AG04449 (cell line): ENCODE data around the gene SRGAP1.

Experiments used
- CTCF ChIA-PET: fragments of 350-600 bp; formaldehyde crosslinking; extraction: SDS; loops from one replicate; lab custom pipeline; 2021; ENCODE audit warnings: antibody characterized with exemption; lab: Yijun Ruan, JAX
- POLR2A ChIA-PET: fragments of 400-600, 350-600 bp; formaldehyde crosslinking; extraction: SDS; loops from one replicate; lab custom pipeline; 2020; ENCODE audit warnings: antibody characterized with exemption, inconsistent platforms; lab: Yijun Ruan, JAX
- DNase-seq: peaks from one replicate; pipeline ENCODE4 v3.0.0-alpha.2; 2010; ENCODE audit warnings: low read depth, low spot score
- H3K4me3 ChIP-seq: 2 replicates; pipeline ENCODE4 v1.5.1; 2011; ENCODE audit warnings: low read depth, mild to moderate bottlenecking, control low read depth, low read length
- TF ChIP-seq, protein P1 (sequence below): IDR thresholded peaks from one replicate; pipeline ENCODE4 v1.5.1; 2011; ENCODE audit warnings: mild to moderate bottlenecking, moderate library complexity, low read length, control low read depth, inconsistent platforms; ENCODE audit not compliant: insufficient read depth; ENCODE audit errors: missing control alignments

SRGAP1 gene

DNA sequence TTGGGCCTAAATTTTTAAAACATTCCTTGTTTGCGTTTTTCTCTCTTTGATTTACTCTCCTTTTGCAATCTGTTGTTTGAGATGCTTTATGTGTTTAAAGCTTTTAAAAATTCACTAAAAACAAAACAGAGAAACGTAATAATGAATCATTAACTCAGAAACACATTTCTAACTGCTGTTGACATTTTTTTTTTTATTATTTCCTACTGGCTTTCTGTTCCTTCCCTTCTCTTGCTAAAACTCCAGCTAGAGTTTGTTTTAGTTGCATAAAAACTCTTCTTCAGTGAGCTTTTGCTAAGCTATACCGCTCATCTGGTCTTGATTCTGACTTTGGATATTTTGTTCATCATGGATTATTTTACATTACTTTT is 29.0 kb upstream of the SRGAP1 start:
- TF ChIP-seq, protein P1, sequence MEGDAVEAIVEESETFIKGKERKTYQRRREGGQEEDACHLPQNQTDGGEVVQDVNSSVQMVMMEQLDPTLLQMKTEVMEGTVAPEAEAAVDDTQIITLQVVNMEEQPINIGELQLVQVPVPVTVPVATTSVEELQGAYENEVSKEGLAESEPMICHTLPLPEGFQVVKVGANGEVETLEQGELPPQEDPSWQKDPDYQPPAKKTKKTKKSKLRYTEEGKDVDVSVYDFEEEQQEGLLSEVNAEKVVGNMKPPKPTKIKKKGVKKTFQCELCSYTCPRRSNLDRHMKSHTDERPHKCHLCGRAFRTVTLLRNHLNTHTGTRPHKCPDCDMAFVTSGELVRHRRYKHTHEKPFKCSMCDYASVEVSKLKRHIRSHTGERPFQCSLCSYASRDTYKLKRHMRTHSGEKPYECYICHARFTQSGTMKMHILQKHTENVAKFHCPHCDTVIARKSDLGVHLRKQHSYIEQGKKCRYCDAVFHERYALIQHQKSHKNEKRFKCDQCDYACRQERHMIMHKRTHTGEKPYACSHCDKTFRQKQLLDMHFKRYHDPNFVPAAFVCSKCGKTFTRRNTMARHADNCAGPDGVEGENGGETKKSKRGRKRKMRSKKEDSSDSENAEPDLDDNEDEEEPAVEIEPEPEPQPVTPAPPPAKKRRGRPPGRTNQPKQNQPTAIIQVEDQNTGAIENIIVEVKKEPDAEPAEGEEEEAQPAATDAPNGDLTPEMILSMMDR = no peak
- CTCF ChIA-PET = interaction anchor here (1.9 kb wide), 1 partner anchor 14 kb away, joined by 7 read pairs; no protein-coding TSS in a partner anchor
- DNase-seq = no peak
- POLR2A ChIA-PET = no interaction called here
- no peak overlapping the region for H3K4me3 ChIP-seq

DNA sequence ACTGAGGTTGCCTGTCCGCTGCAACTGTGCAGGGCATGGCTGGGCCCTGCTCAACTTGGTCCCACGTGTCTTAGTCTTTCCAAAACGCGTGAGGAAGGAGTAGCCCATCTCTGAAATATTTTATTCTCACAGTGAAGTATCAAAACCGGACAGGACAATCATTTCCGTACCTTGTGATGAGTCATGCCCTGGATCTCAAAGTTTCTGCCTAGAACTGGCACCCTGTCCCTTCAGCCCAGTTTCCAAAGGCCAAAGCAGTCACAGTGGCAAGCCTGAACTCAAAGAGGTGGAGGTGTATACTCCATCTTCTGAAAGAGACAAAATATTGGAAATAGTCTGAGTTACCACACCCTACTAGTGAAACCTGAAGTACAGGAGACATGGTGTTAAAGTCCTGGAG is 28.5 kb upstream of the SRGAP1 start:
- no peak overlapping the region for H3K4me3 ChIP-seq
- CTCF ChIA-PET = interaction anchor here (1.9 kb wide), 1 partner anchor 14 kb away, joined by 7 read pairs; no protein-coding TSS in a partner anchor
- DNase-seq = no peak
- TF ChIP-seq, protein P1 = no peak
- POLR2A ChIA-PET = no interaction called here

DNA sequence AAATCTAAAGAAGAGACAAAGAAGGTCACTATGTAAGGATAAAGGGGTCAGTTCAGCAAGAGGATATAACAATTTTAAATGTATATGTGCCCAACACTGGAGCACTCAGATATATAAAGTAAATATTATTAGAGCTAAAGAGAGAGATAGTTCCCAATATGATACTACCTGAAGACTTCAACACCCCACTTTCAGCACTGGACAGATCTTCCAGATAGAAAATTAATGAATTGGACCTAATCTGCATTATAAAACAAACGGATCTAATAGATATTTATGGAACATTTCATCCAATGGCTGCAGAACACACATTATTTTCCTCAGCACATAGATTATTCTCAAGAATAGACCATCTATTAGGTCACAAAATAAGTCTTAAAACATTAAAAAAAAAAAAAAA is 24.1 kb upstream of the SRGAP1 start:
- POLR2A ChIA-PET = no interaction called here
- TF ChIP-seq, protein P1 = no peak
- no peak for DNase-seq
- H3K4me3 ChIP-seq = no peak overlapping the region
- CTCF ChIA-PET = no interaction called here

DNA sequence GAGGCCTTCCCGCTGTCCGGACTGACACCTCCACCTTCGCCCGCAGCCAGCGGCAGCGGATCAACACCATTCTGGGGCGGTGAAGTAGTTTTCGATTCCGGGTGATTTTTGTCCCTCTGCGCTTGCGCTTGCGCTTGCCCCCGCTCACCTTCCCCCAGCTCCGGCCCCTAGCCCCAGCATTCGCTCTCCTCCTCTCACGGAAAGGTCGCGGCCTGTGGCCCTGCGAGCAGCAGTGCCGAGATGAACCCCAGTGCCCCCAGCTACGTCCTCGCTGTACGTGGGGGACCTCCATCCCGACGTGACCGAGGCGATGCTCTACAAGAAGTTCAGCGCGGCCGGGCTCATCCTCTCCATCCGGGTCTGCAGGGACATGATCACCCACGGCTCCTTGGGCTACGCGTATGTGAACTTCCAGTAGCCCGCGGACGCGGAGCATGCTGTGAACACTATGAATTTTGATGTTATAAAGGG is 22.7 kb upstream of the SRGAP1 start:
- H3K4me3 ChIP-seq = peak overlapping the region; percentile 57
- no peak for DNase-seq
- ChIA-PET POLR2A (no interaction called here), CTCF (interaction anchor here (0.8 to 7.0 kb wide), 4 partner anchors 20 to 435 kb away, joined by 3 to 92 read pairs (median 8); partner anchors contain the start of gene DPY19L2)
- TF ChIP-seq, protein P1 = no peak

DNA sequence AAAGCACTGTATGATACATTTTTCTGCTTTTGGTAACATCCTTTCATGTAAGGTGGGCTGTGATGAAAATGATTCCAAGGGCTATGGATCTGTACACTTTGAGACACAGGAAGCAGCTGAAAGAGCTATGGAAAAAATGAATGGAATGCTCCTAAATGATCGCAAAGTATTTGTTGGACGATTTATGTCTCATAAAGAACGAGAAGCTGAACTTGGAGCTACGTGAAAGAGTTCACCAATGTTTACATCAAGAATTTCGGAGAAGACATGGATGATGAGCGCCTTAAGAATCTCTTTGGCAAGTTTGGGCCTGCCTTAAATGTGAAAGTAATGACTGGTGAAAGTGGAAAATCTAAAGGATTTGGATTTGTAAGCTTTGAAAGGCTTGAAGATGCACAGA is 22.1 kb upstream of the SRGAP1 start:
- no peak for DNase-seq
- ChIA-PET CTCF (interaction anchor here (0.8 to 7.0 kb wide), 9 partner anchors 11 to 435 kb away, joined by 3 to 92 read pairs (median 3); partner anchors contain the start of gene DPY19L2), POLR2A (no interaction called here)
- H3K4me3 ChIP-seq = peak overlapping the region; percentile 57
- TF ChIP-seq, protein P1 = no peak

DNA sequence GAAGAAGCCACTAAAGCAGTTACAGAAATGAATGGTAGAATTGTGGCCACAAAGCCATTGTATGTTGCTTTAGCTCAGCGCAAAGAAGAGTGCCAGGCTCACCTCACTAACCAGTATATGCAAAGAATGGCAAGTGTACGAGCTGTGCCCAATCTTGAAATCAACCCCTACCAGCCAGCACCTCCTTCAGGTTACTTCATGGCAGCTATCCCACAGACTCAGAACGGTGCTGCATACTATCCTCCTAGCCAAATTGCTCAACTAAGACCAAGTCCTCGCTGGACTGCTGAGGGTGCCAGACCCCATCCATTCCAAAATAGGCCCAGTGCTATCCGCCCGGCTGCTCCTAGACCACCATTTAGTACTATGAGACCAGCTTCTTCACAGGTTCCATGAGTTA is 21.5 kb upstream of the SRGAP1 start:
- no peak overlapping the region for H3K4me3 ChIP-seq
- DNase-seq = no peak
- TF ChIP-seq, protein P1 = no peak
- CTCF ChIA-PET = interaction anchor here (1.0 to 7.0 kb wide), 8 partner anchors 11 to 434 kb away, joined by 3 to 92 read pairs (median 3); no protein-coding TSS in a partner anchor
- POLR2A ChIA-PET = no interaction called here
